Eye (tissue), 1 donor: ENCODE results near the gene LINC01488.

Experiments used
- DNase-seq: peaks from one replicate; pipeline ENCODE4 v3.0.0-alpha.2; 2015

LINC01488 gene

DNA sequence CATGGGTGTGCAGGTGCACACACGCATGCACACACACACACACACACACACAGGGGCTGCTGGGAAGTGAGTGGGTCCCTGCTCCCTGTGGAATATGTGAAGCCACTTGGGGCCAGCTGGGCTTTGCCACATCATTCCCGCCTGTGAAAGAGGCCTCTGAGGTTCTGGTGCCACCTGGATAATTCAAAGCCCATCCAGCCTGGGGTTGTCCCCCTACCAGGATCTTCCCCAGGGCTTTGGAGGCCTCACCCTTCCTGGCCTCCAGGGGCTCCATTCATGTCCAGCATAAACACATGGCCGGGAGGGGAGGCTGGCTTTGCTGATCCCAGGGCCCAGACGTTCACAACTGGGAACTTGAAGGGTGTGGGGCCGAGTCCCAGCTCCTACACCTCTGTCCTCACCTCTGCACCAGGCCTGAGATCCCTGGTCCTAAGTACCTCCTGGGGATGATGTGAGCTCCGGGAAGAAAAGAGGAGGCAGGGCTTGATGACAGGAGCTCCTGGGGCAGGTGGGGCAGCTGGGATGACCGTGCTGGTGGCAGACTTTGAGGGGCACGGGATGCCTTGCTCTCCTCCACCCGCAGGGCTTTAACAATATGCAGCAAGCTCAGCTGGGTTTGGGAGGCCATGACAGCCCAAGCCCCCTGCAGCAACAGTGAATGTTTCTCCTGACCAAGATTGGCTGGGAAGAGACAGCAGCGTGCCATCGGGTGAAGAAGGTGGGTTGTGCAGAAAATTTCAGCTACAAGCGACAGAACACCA, 14.2 kb downstream of the LINC01488 start:
- DNase-seq: no peak

DNA sequence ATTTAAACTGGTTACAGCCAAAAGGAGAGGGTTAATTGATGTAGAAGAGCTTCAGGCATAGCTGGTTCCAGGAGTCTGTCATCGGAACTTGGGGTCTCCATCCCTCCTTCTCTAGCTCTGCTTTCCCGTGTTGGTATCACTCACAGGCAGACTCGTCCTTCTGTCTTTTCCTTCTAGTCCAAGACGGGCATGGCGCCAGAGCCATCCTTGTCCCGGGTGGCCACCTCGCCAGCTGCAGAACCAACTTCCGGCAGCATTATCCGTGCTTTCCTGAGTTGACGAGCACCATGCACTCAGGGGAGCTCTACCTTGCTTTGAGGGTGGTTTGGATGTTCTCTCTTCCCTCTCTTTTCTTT, 14.7 kb downstream of the LINC01488 start:
- DNase-seq: no peak

DNA sequence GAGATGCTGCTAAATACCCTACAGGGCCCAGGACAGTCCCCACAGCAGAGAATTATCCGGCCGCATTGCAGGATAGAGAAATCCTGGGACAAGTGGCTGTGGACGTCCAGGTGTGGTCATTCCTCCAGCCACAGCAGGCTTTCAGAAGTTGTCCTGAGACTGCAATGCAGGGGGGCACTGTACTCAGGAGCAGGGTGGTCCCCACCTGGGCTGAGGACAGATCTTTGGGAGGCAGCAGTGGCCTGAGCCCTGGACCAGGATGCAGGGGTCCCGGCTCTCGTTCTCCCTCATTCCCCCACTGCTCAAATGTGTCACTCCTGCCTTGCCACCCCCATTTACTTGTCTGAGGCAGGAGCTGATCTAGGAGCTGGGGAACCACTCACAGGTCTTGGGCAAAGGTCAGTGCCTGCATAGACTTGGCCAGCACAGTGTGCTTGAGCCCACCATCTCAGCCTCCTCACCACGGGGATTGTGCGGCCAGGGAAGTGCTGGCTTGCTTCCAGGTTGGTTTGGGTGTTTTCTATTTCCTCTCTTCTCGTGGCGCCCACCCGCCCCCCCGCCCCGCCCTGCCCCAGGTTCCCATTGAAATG, 15.3 kb downstream of the LINC01488 start:
- DNase-seq: no peak

DNA sequence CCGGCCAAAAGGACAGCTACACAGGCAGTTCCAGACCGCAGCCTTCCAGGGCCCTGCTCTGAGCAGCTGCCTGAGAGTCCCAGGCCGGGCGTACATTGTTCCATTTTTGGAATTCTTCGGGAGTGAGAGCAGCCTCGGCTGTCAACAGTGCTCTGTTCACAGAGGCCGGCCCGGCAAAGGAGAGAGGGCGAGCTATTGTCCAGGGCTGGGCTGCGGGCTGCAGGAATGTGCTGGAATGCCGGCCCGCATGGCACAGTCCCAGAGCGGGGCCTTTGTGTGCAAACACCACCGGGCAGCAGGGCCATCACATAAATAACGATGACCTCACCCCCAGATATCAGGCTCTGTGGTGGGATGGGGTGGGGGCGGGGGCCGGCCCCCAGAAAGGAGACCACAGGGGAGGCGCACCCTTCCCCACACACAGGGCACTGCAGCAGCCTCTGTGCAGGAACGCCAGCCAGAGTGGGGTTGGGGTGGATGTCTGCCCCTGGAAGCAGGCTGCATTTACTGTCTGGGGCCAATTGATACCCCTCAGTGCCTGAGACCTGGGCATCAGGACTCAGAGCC, 15.8 kb downstream of the LINC01488 start:
- peak; percentile 92 for DNase-seq

DNA sequence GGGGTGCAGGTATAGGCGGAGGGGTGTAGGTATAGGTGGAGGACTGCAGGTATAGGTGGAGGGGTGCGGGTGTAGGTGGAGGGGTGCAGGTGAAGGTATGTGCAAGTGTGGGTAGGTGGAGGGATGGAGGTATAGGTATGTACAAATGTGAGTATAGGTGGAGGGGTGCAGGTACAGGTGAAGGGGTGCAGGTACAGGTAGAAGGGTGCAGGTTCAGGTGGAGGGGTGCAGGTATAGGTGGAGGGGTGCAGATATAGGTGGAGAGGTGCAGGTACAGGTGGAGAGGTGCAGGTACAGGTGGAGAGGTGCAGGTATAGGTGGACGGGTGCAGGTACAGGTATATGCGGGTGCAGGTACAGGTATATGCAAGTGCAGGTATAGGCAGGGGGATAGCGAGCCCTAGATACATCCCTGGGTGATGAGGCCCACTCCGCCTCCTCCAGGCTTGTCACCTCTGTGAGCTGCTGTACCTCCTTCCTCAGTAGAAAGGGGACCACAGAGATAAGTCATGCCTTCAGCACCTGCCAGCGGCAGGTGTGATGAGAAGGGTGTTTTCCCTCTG, 17.2 kb downstream of the LINC01488 start:
- DNase-seq: no peak

DNA sequence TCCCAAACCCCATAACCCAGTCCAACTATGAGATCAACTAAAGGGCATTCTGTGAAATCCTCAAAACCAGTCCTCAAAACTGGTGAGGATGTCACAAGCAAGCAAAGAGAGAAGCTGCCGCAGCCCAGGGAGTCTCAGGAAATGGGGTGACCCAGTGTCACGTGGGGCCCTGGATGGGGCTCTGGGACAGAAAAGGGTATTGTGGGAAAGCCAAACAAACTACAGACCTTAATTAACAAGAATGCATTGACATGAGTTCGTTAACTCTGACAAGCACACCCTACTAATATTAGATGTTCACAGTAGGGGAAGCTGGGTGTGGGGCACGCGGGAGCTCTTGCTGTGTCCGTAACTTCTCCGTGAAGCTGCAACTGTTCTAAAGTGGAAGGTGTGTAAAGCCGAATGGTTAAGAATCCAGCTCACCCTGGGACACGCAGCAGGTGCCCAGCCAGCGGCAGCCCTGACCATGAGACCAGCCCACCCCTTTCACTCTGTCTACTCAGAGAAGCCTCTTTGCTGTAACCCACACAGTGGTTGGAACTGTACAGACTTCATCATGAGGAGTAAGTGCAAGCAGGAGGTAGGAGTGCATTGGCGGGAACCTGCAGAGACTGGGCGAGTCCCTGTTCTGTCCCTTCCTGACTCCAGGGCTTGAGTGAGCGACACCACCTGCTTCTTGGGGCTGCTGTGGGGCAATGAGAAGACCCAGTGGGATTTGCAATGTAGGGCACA, 17.9 kb downstream of the LINC01488 start:
- DNase-seq: peak; percentile 71

DNA sequence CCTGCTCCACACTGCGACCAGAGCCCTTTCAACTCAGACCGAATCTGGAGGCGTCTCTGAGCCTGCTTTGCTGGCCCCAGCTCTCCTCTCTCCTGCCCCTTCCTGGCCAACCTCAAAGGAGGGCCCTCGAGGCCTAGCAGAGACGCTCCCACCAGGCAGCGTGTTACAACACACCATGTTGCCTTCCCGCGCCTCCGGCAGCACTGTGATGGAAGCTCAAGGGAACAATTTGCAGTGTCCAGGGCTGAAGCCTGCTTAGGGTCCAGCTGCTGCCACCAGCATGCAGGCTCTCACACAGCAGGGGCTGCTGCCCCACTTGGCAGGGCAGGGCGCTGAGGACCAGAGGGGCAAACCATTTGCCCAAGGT, 18.4 kb downstream of the LINC01488 start:
- no peak for DNase-seq

DNA sequence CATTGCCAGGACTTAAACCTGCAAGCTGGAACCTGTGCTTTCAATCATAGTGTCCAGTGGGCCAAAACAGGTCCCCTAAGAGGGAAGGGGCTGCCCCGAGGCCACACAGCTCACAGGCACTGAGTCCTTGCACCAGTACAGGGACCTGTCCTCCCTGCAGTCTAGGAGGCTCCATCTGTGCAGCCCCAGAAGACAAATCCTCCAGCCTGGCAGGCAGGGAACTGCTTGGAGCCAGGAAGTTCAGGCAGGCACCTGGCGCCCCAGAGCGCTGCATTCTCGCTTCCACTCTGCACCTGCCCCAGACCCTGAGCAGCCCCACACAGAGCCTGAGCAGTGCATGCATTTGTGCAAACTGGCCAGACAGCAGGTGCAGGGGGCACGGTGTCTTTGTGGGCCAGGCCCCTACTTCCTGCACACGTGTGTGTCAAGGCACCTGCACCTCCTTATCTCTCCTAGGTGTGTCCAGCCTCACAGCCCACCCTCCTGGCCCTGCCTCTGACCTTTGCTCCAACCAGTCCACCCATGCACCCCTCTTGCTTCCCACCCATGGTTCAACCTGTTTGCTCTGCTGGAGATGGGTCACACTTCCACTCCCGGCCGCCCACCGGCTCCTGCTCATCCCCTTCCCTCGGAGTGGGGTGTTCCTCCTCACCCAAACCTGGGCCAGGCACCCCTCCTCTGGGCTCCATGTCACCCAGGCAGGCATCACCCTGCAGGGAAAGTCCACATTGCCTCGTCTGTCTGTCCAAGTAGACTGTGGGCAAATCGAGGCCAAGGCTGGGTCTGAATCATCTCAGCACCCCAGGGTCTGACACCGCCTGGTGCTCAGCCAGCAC, 19.0 kb downstream of the LINC01488 start:
- DNase-seq: peak; percentile 43

DNA sequence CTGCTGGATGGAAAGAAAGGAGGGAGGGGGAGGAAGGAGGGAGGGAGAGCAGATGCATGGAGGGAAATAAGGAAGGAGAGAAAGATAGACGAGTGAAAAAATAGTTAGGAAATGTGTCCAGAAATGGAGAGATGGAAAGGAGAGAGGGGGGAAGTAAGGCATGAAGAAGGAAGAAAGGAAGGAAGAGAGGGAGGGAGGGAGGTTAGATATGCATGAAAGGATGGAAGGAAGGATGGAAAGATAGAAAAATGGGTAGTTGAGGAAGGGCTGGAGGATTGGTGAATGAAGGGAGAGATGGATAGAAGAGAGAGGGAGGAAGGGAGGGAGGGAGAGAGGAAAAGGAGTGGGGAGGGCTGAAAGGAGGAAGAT, 19.6 kb downstream of the LINC01488 start:
- no peak for DNase-seq

DNA sequence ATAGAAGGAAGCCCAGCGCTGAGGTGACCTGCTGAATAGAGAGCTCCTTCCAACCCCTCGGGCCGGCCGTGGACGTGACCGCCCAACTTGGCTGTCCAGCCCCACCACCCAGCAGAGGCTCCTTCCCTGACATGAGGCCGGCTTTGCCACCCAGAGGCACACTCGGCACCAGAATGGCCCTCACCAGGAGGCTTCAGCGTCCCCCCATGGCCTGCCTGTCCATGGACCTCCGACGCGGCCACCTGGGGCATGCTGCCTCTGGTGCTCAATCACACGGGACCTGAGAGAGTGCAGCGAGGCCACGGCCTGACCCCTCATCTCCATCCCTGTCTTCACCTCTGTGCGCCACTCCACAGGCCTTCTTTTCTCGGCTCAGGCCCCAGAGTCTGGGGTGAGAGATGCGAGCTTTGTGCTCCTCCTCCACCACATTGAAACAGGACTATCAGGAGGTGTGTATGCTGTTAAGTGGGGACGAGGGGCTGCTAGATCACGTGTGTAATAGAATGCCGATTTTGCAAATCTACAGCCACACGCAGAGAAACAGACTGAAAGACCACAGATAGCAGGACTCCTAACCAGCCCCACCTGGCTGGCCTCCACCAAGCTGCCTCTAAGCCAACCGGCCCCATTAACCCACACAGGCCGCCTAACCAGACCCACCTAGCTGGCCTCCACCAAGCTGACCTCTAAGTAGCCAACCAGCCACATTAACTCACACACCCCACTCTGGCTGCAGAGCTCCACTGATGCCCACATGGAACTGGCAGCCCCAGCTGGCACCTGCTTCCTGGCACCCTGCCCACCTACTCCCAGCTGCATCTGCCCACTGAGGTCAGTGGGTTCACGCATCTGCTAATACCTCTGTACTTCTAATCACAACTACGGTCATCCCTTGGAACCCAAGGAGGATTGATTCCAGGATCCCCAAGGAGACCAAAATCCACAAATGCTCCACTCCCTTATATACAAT, 20.7 kb downstream of the LINC01488 start:
- no peak for DNase-seq

DNA sequence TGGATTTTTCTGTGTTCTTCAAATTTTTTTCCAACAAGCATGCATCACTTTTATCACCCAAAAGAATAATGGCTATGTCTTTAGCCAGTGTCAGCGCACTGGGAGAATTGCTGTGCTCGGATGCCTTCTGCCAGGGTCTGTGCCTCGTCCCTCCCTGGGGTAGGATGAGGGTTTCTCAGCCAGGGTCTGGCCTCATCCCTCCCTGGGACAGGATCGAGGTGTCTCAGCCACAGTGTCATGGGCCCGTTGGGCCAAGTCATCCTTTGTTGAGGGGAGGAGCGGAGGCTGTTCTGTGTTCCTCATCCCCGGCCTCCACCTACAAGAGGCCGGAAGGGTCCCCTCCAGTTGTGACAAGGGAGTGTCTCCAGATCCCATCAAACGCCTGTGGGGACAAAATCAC, 22.7 kb downstream of the LINC01488 start:
- no peak for DNase-seq

DNA sequence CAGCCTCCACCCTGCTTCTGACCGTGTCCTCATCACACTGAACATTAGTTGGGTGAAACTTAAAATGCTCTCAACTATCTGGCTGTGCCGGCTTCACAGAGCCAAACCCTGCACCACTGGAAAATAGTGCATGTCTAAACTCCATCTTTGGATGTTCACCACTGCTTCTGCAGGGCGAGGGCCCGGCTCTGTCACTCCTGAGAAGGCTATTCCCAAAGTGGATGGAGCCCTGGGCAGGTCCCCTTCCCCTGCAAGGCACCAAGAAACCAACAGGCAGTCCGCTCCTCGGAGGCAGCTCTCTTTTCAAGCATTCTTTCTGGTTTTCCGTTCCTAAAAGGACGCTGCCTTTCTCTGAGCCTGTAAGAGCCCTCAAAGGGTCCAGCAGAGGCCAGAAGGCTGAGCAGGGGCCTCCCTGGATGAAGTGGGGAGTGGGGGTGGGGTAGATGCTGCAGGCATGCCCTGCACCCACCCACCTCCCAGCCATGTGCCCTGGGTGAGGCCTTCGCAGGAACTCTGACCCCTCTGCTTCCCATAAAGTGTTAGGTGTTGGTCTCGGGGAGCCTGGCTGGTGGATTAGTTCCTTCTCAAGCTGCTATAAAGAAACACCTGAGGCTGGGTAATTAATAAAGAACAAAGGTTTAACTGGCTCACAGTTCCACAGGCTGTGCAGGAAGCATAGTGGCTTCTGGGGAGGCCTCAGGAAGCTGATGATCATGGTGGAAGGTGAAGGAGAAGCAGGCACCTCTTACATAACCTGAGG, 23.3 kb downstream of the LINC01488 start:
- no peak for DNase-seq

DNA sequence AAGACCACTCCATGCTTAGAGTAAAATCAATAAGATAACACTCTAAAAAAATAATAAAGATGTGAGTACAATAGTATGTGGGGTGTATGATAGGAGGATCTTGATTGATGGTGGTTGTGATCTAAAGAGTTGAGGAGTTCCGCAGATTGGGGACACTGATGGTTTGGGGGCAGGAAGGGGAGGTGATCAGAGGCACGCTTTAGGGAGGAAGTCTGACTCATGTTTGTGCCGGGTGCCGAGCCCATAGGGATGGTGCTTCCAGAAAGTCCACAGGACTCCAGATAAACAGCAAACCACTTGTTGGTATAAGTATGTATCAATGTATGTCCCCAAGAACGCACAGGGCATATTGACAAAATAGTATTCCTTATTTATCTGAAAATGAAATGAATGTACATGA, 27.5 kb downstream of the LINC01488 start:
- DNase-seq: no peak

DNA sequence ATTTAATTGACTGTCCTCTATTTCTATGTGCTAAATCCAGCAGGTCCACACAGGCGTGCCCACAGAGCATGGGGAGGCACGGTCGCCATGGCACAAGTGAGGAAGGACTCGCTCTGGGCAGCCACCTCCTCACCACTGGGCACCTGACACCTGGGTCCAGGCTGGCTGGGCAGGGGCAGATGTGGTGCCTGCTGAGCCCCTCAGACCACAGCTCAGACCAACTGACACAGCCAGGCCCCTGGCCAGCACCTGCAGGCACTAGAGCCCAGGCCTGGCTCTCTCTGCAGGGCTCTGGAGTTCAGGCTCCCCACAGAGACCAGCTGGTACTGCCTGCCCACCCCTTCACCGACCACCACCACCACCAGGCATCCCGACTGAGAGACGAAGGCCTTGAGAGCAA, 27.9 kb downstream of the LINC01488 start:
- DNase-seq: no peak

DNA sequence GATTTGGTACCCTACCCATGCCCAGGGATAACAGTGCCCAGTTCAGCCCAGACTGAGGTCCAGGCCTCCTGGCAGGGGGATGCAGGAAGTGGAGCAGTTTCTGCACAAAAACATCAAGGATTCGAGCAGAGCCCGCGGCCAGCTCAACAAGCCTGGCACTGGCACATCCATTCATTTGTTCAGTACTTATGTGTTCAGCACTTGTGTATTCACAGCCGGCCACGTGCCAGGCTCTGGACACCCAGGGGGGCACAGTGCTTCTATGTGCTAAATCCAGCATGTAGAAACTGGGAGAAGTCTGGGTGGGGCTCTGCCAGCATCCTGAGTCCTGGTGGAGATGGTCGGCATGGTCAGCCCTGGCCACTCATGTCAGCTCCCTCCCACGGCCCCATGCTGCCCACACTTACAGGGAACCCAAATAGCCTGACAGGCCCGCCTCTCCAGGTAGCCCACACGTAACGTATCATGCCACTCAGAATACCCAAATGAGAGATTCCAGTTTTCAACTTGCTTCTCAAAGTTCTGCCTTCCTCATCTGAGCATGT, 28.5 kb downstream of the LINC01488 start:
- DNase-seq: no peak

DNA sequence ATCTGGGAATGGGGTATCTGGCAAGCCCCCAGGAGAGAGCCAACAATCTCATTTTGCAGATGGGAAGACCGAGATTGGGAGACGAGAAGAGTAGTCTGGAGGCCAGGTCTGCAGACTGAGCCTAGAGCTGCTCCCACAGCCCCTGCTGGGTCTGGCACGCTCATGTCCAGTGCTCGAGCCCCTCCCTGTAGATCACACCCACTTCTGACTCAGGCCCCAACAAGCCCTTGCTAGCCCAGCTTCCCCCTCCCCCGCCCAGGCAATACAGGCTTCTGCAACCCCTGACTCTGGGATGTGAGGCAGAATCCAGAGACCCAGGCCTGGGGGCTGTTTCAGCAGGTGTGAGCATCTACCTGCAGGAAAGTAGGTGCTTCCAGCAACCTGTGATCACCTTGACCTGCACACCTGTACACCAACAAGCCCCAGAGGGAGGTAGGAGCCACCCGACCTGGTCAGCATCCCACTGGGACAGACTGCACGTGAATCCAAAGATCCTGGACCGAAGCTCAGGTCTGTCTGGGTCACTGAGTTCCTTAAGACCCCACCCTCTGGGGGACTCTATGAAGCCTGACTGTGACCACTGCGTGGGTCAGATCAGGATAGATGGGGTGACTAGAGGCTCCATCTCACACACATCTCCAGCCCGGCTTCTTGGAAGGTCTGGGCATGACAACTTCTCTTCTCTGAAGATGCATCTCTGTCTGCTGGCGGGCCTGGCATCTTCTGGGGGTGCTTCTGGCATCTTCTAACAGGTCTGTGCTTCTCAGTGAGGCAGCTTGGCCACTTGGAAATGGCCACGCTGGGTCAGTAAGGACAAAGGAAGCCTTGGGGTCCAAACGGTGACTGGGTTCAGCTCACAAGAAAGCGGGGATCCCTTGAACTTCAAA, 29.3 kb downstream of the LINC01488 start:
- DNase-seq: no peak

DNA sequence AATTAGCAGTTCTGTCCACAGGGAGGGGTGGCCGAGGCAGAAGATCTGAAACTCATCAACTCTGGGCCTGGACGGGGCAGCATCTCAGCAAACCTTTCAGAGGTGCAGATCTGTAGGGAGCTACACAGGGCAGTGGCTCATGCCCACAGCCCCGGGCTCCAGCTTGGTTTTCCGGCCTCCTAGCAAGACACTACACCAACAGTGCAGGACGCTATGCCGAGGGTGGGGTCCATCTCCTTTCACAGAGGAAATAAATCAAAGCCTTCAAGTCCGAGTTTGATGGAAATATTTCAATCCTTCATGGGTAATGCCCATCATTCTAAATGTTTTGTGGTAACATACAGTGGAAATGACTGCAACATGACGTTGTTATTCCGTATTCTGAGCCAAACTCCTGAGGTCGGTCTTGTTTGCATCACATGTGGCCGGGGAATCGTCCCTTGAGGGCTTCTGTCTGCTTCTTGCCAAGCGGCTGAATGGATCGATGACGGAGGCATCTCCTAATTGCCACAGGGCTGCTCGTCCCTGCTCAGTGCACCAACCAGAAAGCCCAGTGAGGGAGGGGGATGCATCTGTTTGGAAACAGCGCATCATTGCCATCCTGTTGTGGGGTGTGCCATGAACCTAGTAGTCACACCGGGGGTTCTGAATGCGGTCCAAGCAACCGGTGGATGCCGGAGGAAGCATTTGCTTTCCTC, 30.0 kb downstream of the LINC01488 start:
- peak; percentile 74 for DNase-seq

DNA sequence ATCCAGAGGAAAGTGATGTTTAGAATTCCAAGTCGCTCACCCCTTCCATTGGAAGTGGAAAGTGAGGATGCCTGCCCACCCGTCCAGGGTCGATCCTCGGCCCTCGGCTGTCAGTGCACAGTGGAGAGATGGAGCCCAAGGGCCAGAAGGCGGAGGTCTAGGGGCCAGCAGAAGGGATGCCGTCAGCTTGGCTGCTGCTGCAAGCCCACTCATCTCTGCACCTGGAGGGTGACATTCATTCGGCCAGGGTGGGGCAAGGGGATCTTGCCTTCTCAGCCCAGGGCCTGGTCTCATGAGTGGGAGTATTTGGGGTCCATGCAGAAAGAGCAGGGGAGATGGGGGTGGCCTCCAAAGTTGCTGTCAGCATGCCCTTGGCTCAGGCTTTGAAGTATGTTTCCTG, 30.7 kb downstream of the LINC01488 start:
- no peak for DNase-seq

DNA sequence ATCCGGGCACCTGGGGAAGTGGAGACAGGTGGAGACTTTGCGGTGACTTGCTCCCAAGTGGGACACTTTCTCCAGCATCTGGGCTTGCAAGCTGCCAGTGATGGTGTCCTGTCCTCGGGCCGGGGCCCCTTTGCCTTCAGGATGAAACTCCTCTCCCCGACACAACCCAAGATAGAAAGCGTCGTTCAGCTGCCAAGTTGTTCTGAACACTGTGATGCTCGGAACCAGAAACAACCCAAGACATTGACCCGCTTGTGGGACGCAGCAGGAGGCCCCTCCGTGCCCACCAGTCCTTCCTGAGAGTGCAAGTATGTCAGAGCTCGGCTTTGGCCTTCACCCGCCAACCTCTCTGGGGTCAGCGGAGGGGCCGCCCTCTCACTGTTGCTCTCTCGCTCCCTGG, 31.3 kb downstream of the LINC01488 start:
- DNase-seq: no peak
